Measurements from ENCODE around the gene NEU1.

Gene NEU1

GRCh38 chr6:31892821-31893220 is 30.2 kb upstream of the NEU1 start:
- no peak for DNase-seq

- no peak for DNase-seq
Observed at GRCh38 chr6:31889331-31889972, 26.8 kb upstream of the NEU1 start.

- DNase-seq: no peak
Observed at GRCh38 chr6:31888276-31889258, 25.9 kb upstream of the NEU1 start.

- no peak for DNase-seq
Observed at GRCh38 chr6:31887173-31888007, 24.8 kb upstream of the NEU1 start.

- DNase-seq: no peak
Observed at GRCh38 chr6:31886541-31886991, 23.9 kb upstream of the NEU1 start.

- no peak for DNase-seq
Observed at GRCh38 chr6:31884528-31885035, 22.0 kb upstream of the NEU1 start.

GRCh38 chr6:31883676-31884075 is 21.1 kb upstream of the NEU1 start:
- DNase-seq: no peak

GRCh38 chr6:31882344-31882743 is 19.7 kb upstream of the NEU1 start:
- no peak for DNase-seq

- DNase-seq: no peak
Observed at GRCh38 chr6:31881136-31881859, 18.7 kb upstream of the NEU1 start.

GRCh38 chr6:31880616-31881015 is 18.0 kb upstream of the NEU1 start:
- no peak for DNase-seq

- DNase-seq: no peak
Observed at GRCh38 chr6:31879901-31880300, 17.3 kb upstream of the NEU1 start.

- no peak for DNase-seq
Observed at GRCh38 chr6:31879143-31879542, 16.5 kb upstream of the NEU1 start.

- no peak for DNase-seq
Observed at GRCh38 chr6:31878726-31879125, 16.1 kb upstream of the NEU1 start, which contains the start of gene SLC44A4. TSS of gene SLC44A4 (minus strand) at chr6:31878997. CDS start at chr6:31878980, 17 bp downstream.

- no peak for DNase-seq
Observed at GRCh38 chr6:31878222-31878621, 15.6 kb upstream of the NEU1 start.

- no peak for DNase-seq
Observed at GRCh38 chr6:31877651-31878161, 15.1 kb upstream of the NEU1 start.

- DNase-seq: no peak
Observed at GRCh38 chr6:31877125-31877650, 14.6 kb upstream of the NEU1 start.

GRCh38 chr6:31876357-31876756 is 13.7 kb upstream of the NEU1 start:
- DNase-seq: no peak

GRCh38 chr6:31875877-31876276 is 13.3 kb upstream of the NEU1 start:
- DNase-seq: no peak

GRCh38 chr6:31874836-31875572 is 12.4 kb upstream of the NEU1 start:
- no peak for DNase-seq

- DNase-seq: no peak
Observed at GRCh38 chr6:31874084-31874670, 11.6 kb upstream of the NEU1 start.
